Hepatocyte (in vitro differentiated cells): Measurements from ENCODE around the gene NBPF14.
"Not testable (repeated sequence)": the region's sequence is repeated elsewhere in the genome, so short reads cannot be mapped to it uniquely, and the experiment has no call there.

Source experiments
- CTCF ChIP-seq: fragments of 200-600 bp; sonication (generic); IDR thresholded peaks from 2 replicates; pipeline ENCODE4 v1.5.1; 2016; ENCODE audit warnings: antibody characterized with exemption, mild to moderate bottlenecking; ENCODE audit not compliant: poor library complexity
- EZH2phosphoT487 ChIP-seq: fragments of 200-600 bp; sonication (generic); IDR thresholded peaks from one replicate; pipeline ENCODE4 v1.6.1; 2018; ENCODE audit warnings: antibody characterized with exemption, mild to moderate bottlenecking, low read depth, moderate library complexity; ENCODE audit not compliant: unreplicated experiment, severe bottlenecking

- peak; percentile 20 for TF ChIP-seq CTCF
- TF ChIP-seq EZH2phosphoT487, result not testable (repeated sequence)
These were observed 67.2 kb downstream of the NBPF14 start for GRCh38 chr1:148528591-148528990.
